Esophagus squamous epithelium (tissue), 5 donors: ENCODE results near the gene SORCS1. TPM values are rescaled to one million over a fixed set of nuclear protein-coding genes. Genes with fewer than 3 reads are reported as not detected.

Source experiments
- DNase-seq: peaks from one replicate; lab custom pipeline; 2025; lab: John Stamatoyannopoulos, UW
- H3K27ac ChIP-seq, 4 donors: fragments of 200-600 bp; sonication (generic); one replicate each; pipeline ENCODE4 v1.5.1; 2016 to 2019; ENCODE audit warnings: mild to moderate bottlenecking in 1 of 4
- H3K27me3 ChIP-seq, 4 donors: fragments of 200-600 bp; sonication (generic); 1 replicate in 3 of 4; 2 replicates in 1 of 4; pipeline versions ENCODE4 v1.5.1 to v1.6.0; 2017 to 2021; ENCODE audit warnings: antibody characterized with exemption in 1 of 4
- H3K36me3 ChIP-seq, 3 donors: fragments of 200-600 bp; sonication (generic); one replicate each; pipeline ENCODE4 v1.5.1; 2016 to 2019
- H3K4me1 ChIP-seq, 3 donors: fragments of 200-600 bp; sonication (generic); one replicate each; pipeline ENCODE4 v1.5.1; 2017 to 2019
- H3K4me3 ChIP-seq, 4 donors: fragments of 200-600 bp; sonication (generic); 1 replicate in 3 of 4; 2 replicates in 1 of 4; pipeline ENCODE4 v1.5.1; 2016 to 2019; ENCODE audit warnings: mild to moderate bottlenecking in 2 of 4, moderate library complexity in 1 of 4
- H3K9me3 ChIP-seq, 3 donors: fragments of 200-600 bp; sonication (generic); one replicate each; pipeline ENCODE4 v1.5.1; 2016 to 2019
- POLR2A ChIP-seq, 4 donors: fragments of 450-650 bp; IDR thresholded peaks; one replicate each; pipeline ENCODE4 v1.6.1; 2017; ENCODE audit warnings: antibody characterized with exemption in 4 of 4, mild to moderate bottlenecking in 4 of 4, moderate library complexity in 3 of 4
- WGBS, 2 donors: methylation state at CpG; one replicate each; pipeline ENCODE4 v1.1.5; 2018; 5-methylcytosine and 5-hydroxymethylcytosine counted together
- intact Hi-C: fragments of 100-400 bp; cut with DNase I; formaldehyde crosslinking; loops from one replicate; pipeline ENCODE4 v1.15.0; 2022
- total RNA-seq, 4 donors: library from RNA; depleted of rRNA; stranded (reverse); fragments of >200 nt; gene quantifications; one replicate each; pipeline ENCODE4 v1.1.0, GENCODE V29; 2016
- TF ChIP-seq, protein P1 (sequence below), 6 experiments: fragments of 450-650 bp in 4 of 6; fragments of 200-600 bp in 2 of 6; sonication (generic) in 2 of 6; IDR thresholded peaks; one replicate each; pipeline ENCODE4 v1.5.1; 2016 to 2019; ENCODE audit warnings: antibody characterized with exemption in 6 of 6, mild to moderate bottlenecking in 4 of 6, moderate library complexity in 4 of 6
- donor health status: DM: yes; HTN: yes; CAD: no.

SORCS1 gene
- total RNA-seq, 4 donors from 2014 or later: 0.88 to 4.8 (median 1.4) TPM; not detected in 1

GRCh38 chr10:107058331-107058730, 106.2 kb downstream of the SORCS1 start:
- Histone ChIP-seq H3K27me3 (no peaks in the 10 kb centered on the region), H3K36me3 (no peaks in the 10 kb centered on the region), H3K4me3 (no peak overlapping the region), H3K9me3 (no peaks in the 10 kb centered on the region), H3K4me1 (no peaks in the 10 kb centered on the region), H3K27ac (no peak overlapping the region)
- no peak for DNase-seq
- intact Hi-C loops: no loop called here
- WGBS, 2 donors: 76 to 82% methylated on average over 2 of the region's 2 CpGs
- TF ChIP-seq POLR2A (IDR thresholded peaks at IDR 0.05): no peak

DNA sequence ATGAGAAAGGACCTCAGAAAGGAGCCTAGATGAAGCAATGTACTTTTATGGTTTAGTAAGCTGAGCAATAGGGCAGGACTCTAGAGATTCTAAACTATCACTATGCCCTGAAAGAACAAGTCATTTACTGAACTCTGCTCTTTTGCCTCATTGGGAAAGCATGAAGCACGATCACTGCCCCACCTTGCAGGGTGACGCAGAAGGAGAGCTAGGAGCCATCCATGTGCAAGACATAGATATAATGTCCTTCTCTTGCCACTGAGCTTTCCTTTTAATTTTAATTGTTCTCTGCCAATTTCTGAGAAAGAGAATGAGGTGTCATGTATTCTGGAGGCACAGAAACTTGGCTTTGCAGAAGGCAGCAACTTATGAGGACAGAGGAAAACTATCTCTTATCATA, 108.3 kb downstream of the SORCS1 start:
- DNase-seq: no peak
- Histone ChIP-seq H3K4me3 (no peak overlapping the region), H3K4me1 (no peaks in the 10 kb centered on the region), H3K27me3 (no peaks in the 10 kb centered on the region), H3K9me3 (no peaks in the 10 kb centered on the region), H3K27ac (no peak overlapping the region), H3K36me3 (no peaks in the 10 kb centered on the region)
- WGBS, 2 donors: 66 to 72% methylated on average over 2 of the region's 2 CpGs
- TF ChIP-seq, protein P1, sequence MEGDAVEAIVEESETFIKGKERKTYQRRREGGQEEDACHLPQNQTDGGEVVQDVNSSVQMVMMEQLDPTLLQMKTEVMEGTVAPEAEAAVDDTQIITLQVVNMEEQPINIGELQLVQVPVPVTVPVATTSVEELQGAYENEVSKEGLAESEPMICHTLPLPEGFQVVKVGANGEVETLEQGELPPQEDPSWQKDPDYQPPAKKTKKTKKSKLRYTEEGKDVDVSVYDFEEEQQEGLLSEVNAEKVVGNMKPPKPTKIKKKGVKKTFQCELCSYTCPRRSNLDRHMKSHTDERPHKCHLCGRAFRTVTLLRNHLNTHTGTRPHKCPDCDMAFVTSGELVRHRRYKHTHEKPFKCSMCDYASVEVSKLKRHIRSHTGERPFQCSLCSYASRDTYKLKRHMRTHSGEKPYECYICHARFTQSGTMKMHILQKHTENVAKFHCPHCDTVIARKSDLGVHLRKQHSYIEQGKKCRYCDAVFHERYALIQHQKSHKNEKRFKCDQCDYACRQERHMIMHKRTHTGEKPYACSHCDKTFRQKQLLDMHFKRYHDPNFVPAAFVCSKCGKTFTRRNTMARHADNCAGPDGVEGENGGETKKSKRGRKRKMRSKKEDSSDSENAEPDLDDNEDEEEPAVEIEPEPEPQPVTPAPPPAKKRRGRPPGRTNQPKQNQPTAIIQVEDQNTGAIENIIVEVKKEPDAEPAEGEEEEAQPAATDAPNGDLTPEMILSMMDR (IDR thresholded peaks at IDR 0.05): no peak
- TF ChIP-seq POLR2A (IDR thresholded peaks at IDR 0.05): no peak
- intact Hi-C loops: no loop called here

DNA sequence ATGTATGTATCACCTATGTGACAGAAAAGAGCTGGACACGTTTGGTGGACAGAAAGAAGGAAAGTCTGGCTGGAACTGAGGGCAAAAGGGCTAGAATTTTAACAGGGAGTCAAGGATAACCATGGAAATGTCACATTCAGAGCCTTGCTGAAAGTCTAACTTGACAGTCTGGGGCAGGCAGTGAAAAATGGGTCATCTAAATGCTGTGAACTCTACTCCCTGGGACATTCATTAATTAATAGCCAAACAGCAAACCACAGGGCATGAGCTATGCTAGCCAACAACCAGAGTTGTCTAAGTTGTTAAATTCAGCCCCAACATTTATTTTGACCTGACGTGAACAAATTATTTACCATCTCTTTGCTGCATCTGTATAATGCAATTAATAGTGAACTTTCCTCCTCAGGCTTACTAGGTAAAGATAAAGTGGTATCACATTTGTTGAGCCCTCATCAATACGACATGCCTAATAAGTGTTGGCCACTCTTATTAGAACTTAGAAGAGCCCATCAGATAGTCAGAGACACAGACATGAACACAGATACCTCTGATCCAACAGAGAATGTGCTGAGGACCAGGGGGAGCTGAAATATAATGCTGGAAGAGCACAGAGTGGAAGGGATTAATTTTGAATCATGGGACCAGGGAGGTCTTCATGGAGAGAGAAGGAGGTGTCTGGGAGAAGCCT, 109.9 kb downstream of the SORCS1 start:
- 55 to 60% methylated on average over 3 of the region's 3 CpGs for WGBS, 2 donors
- no peak for DNase-seq
- Histone ChIP-seq H3K9me3 (no peaks in the 10 kb centered on the region), H3K36me3 (no peaks in the 10 kb centered on the region), H3K4me1 (no peaks in the 10 kb centered on the region), H3K27me3 (no peaks in the 10 kb centered on the region), H3K27ac (no peak overlapping the region), H3K4me3 (no peak overlapping the region)
- TF ChIP-seq, protein P1 (IDR thresholded peaks at IDR 0.05): no peak
- TF ChIP-seq POLR2A (IDR thresholded peaks at IDR 0.05): no peak
- intact Hi-C loops: no loop called here

DNA sequence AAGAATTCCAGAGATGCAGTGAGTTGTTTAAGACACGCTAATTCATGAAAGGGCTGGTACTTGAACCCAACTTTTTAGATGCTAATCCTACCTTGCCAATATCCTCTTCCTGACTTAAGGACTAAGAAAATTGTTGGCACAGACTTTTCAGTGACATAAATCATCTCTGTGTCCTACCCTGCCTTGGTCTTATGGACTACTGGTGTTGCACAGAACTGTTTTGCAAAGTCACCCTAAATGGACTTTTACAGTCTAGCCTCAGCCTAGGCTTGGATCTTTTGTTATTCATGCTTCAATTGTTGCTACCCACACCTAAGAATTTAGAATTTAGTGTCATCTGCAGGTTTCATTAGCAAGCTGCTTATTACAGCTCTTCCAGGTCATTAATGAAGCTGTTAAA, 112.7 kb downstream of the SORCS1 start:
- no peak for TF ChIP-seq POLR2A (IDR thresholded peaks at IDR 0.05)
- TF ChIP-seq, protein P1 (IDR thresholded peaks at IDR 0.05): no peak
- 29 to 50% methylated on average over 1 of the region's 1 CpG for WGBS, 2 donors
- DNase-seq: no peak
- Histone ChIP-seq H3K9me3 (no peaks in the 10 kb centered on the region), H3K27me3 (no peaks in the 10 kb centered on the region), H3K4me3 (no peak overlapping the region), H3K27ac (no peak overlapping the region), H3K36me3 (no peaks in the 10 kb centered on the region), H3K4me1 (no peaks in the 10 kb centered on the region)
- intact Hi-C loops: no loop called here

DNA sequence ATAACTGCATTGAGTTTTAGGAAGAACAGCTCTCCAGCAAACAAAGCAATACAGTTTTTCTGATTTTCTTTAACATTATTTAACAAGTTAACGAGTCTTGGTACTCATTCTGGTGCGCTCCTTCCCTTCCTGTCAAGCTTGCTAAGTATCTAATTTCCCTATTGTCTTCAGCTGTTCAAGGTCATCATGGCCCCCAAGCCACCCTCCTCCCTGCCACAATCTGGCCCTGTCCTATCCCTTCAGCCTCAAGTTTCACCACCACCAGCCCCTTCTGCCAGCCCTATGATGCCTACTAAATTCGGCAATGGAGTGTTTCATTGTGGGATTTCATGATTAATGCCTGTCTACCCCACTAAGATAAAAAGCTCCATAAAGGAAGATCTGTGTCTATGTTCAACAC, 121.0 kb downstream of the SORCS1 start:
- TF ChIP-seq, protein P1 (IDR thresholded peaks at IDR 0.05): no peak
- no peak for TF ChIP-seq POLR2A (IDR thresholded peaks at IDR 0.05)

More for the DNA sequence above, 121.0 kb downstream of the SORCS1 start:
- H3K4me3 ChIP-seq: no peak overlapping the region
- 54 to 58% methylated on average over 3 of the region's 3 CpGs for WGBS, 2 donors
- intact Hi-C loops: no loop called here
- H3K27me3 ChIP-seq: no peaks in the 10 kb centered on the region
- no peaks in the 10 kb centered on the region for H3K36me3 ChIP-seq
- H3K4me1 ChIP-seq: no peaks in the 10 kb centered on the region
- H3K9me3 ChIP-seq: no peaks in the 10 kb centered on the region
- H3K27ac ChIP-seq: no peak overlapping the region
- no peak for DNase-seq
